Stimulated activated CD4-positive, alpha-beta T cell treated with anti-CD3 and anti-CD28 coated beads, Interleukin-1b, Interleukin-23, amount 100 ng/mL, for 4 hours (primary cell): ENCODE measurements around the gene ASTE1.
"Not testable (repeated sequence)": the region's sequence is repeated elsewhere in the genome, so short reads cannot be mapped to it uniquely, and the experiment has no call there.

ENCODE experiments used
- DNase-seq, 2 donors: peaks; one replicate each; pipeline ENCODE4 v3.0.0-alpha.2; 2020; ENCODE audit warnings: low read depth in 2 of 2

The ASTE1 gene

GRCh38 chr3:131009698-131010097 is 16.9 kb downstream of the ASTE1 start:
- no peak for DNase-seq

GRCh38 chr3:131008326-131008725 is 18.3 kb downstream of the ASTE1 start:
- DNase-seq = no peak

- no peak for DNase-seq
These were observed 18.8 kb downstream of the ASTE1 start for GRCh38 chr3:131007782-131008181.

GRCh38 chr3:131007256-131007655 is 19.4 kb downstream of the ASTE1 start:
- no peak for DNase-seq

GRCh38 chr3:131004603-131005002 is 22.0 kb downstream of the ASTE1 start:
- no peak for DNase-seq

GRCh38 chr3:131001071-131001470 is 25.6 kb downstream of the ASTE1 start:
- no peak for DNase-seq

- DNase-seq = no peak
These were observed 29.3 kb downstream of the ASTE1 start for GRCh38 chr3:130997289-130997688.

- no peak for DNase-seq
These were observed 34.3 kb downstream of the ASTE1 start for GRCh38 chr3:130992344-130992743.

GRCh38 chr3:130991126-130991525 is 35.5 kb downstream of the ASTE1 start:
- no peak for DNase-seq

GRCh38 chr3:130990282-130990681 is 36.3 kb downstream of the ASTE1 start:
- no peak for DNase-seq

- no peak for DNase-seq
These were observed 45.2 kb downstream of the ASTE1 start for GRCh38 chr3:130981469-130981868.

- DNase-seq = no peak
These were observed 47.5 kb downstream of the ASTE1 start for GRCh38 chr3:130979117-130979516.

GRCh38 chr3:130976706-130977105 is 49.9 kb downstream of the ASTE1 start:
- DNase-seq = no peak

- no peak for DNase-seq
These were observed 51.4 kb downstream of the ASTE1 start for GRCh38 chr3:130975251-130975650.

- no peak for DNase-seq
These were observed 52.4 kb downstream of the ASTE1 start for GRCh38 chr3:130974201-130974600.

GRCh38 chr3:130973406-130973805 is 53.2 kb downstream of the ASTE1 start:
- DNase-seq = no peak

- DNase-seq = not testable (repeated sequence)
These were observed 54.0 kb downstream of the ASTE1 start for GRCh38 chr3:130972592-130972991.

- no peak for DNase-seq
These were observed 55.4 kb downstream of the ASTE1 start for GRCh38 chr3:130971208-130971607.

- no peak for DNase-seq
These were observed 57.0 kb downstream of the ASTE1 start for GRCh38 chr3:130969621-130970020.

GRCh38 chr3:130968221-130968620 is 58.4 kb downstream of the ASTE1 start:
- no peak for DNase-seq

- DNase-seq = no peak
These were observed 59.3 kb downstream of the ASTE1 start for GRCh38 chr3:130967281-130967680.

GRCh38 chr3:130963878-130964277 is 62.7 kb downstream of the ASTE1 start:
- DNase-seq = no peak
